Esophagus muscularis mucosa (tissue), 4 donors: ENCODE results near the gene JAKMIP1. TPM values are rescaled to one million over a fixed set of nuclear protein-coding genes. Genes with fewer than 3 reads are reported as not detected.

Experiments used
- DNase-seq: peaks from one replicate; pipeline ENCODE4 v3.0.0-alpha.2; 2017; ENCODE audit errors: extremely low spot score
- H3K27ac ChIP-seq, 4 donors: fragments of 200-600 bp; sonication (generic); replicated peaks in 1 of 4; 1 replicate in 3 of 4; 2 replicates in 1 of 4; pipeline ENCODE4 v1.5.1; 2016 to 2019; ENCODE audit warnings: mild to moderate bottlenecking in 1 of 4
- H3K27me3 ChIP-seq, 4 donors: fragments of 200-600 bp; sonication (generic); one replicate each; pipeline versions ENCODE4 v1.5.1 to v1.6.0; 2016 to 2019
- H3K36me3 ChIP-seq, 4 donors: fragments of 200-600 bp; sonication (generic); one replicate each; pipeline ENCODE4 v1.5.1; 2016 to 2019
- H3K4me1 ChIP-seq, 4 donors: fragments of 200-600 bp; sonication (generic); one replicate each; pipeline ENCODE4 v1.5.1; 2016 to 2019
- H3K4me3 ChIP-seq, 4 donors: fragments of 200-600 bp; sonication (generic); 1 replicate in 2 of 4; 2 replicates in 2 of 4; pipeline ENCODE4 v1.5.1; 2016 to 2019; ENCODE audit warnings: mild to moderate bottlenecking in 4 of 4, moderate library complexity in 1 of 4
- H3K9me3 ChIP-seq, 4 donors: fragments of 200-600 bp; sonication (generic); 1 replicate in 3 of 4; 2 replicates in 1 of 4; pipeline ENCODE4 v1.5.1; 2016 to 2019
- EP300 ChIP-seq: sonication (generic); formaldehyde crosslinking; IDR thresholded peaks from one replicate; pipeline ENCODE4 v1.6.1; 2017; ENCODE audit warnings: antibody characterized with exemption
- POLR2A ChIP-seq: fragments of 450-650 bp; IDR thresholded peaks from one replicate; pipeline ENCODE4 v1.6.1; 2017; ENCODE audit warnings: antibody characterized with exemption, moderate library complexity, mild to moderate bottlenecking, low read depth
- POLR2AphosphoS5 ChIP-seq, 2 donors: sonication (generic); formaldehyde crosslinking; IDR thresholded peaks; one replicate each; pipeline ENCODE4 v1.6.1; 2017; ENCODE audit warnings: antibody characterized with exemption in 2 of 2
- WGBS: methylation state at CpG from one replicate; pipeline ENCODE4 v1.1.5; 2018; 5-methylcytosine and 5-hydroxymethylcytosine counted together
- intact Hi-C: fragments of 100-400 bp; cut with DNase I; formaldehyde crosslinking; loops from one replicate; pipeline ENCODE4 v1.15.1; 2023
- total RNA-seq, 4 donors: library from RNA; depleted of rRNA; stranded (reverse); fragments of >200 nt; gene quantifications; one replicate each; pipeline versions ENCODE4 v1.1.0 to v1.2.1, GENCODE V29; 2016
- TF ChIP-seq, protein P1 (sequence below), 3 experiments: fragments of 200-600 bp in 2 of 3; fragments of 450-650 bp in 1 of 3; sonication (generic) in 2 of 3; IDR thresholded peaks; one replicate each; pipeline ENCODE4 v1.5.1; 2017 to 2019; ENCODE audit warnings: antibody characterized with exemption in 3 of 3, mild to moderate bottlenecking in 2 of 3, moderate library complexity in 1 of 3

Gene JAKMIP1
- total RNA-seq, 4 donors from 2014 or later, result 0.57 to 2.8 (median 0.91) TPM

DNA sequence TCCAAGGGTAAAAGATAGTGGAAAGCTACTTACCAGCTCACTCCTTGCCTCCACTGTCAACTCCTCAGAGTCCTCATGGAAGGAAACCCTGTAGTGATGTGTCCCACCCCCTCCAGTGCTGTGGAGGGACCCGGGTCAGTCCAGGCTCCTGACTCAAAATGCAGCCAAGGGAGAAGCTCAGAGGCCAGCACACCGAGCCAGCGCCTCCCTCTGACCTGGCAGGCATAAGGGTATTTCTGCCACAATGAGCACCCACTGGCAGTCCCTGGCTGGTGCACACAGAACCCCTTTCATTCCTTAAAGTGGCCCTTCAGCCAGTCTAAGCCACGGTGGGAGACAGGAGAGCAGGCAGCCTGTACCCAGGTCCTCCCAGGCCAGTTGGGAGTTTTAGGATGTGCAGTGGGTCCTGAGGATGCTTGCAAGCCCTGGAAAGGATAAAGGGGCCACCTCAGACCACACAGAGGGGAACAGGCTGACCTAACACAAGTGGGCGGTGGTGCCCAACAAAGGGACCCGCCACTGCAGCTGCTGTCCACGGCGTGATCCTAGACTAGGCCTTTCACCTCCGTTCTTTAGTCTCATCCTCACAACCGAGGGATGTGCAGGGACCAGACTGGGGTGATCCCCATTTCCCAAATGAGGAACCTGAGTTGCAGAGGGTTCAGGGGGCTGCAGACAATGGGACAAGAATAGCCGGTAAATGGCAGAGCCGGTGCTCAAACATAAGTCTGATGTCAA is 5.7 kb downstream of the JAKMIP1 start:
- DNase-seq, result no peak
- Histone ChIP-seq H3K4me1 (peaks cover 8 to 15% (median 12%) of the 10 kb centered on the region in 4 donors), H3K27me3 (peaks cover 0 to 92% (median 28%) of the 10 kb centered on the region in 4 donors), H3K4me3 (no peak overlapping the region), H3K27ac (no peak overlapping the region), H3K36me3 (no peaks in the 10 kb centered on the region), H3K9me3 (no peaks in the 10 kb centered on the region)
- intact Hi-C loops, result no loop called here
- TF ChIP-seq POLR2AphosphoS5 (IDR thresholded peaks at IDR 0.05) (no peak), POLR2A (no peak), EP300 (no peak)
- TF ChIP-seq, protein P1, sequence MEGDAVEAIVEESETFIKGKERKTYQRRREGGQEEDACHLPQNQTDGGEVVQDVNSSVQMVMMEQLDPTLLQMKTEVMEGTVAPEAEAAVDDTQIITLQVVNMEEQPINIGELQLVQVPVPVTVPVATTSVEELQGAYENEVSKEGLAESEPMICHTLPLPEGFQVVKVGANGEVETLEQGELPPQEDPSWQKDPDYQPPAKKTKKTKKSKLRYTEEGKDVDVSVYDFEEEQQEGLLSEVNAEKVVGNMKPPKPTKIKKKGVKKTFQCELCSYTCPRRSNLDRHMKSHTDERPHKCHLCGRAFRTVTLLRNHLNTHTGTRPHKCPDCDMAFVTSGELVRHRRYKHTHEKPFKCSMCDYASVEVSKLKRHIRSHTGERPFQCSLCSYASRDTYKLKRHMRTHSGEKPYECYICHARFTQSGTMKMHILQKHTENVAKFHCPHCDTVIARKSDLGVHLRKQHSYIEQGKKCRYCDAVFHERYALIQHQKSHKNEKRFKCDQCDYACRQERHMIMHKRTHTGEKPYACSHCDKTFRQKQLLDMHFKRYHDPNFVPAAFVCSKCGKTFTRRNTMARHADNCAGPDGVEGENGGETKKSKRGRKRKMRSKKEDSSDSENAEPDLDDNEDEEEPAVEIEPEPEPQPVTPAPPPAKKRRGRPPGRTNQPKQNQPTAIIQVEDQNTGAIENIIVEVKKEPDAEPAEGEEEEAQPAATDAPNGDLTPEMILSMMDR (IDR thresholded peaks at IDR 0.05), result no peak
- WGBS, result 78% methylated on average over 5 of the region's 12 CpGs

DNA sequence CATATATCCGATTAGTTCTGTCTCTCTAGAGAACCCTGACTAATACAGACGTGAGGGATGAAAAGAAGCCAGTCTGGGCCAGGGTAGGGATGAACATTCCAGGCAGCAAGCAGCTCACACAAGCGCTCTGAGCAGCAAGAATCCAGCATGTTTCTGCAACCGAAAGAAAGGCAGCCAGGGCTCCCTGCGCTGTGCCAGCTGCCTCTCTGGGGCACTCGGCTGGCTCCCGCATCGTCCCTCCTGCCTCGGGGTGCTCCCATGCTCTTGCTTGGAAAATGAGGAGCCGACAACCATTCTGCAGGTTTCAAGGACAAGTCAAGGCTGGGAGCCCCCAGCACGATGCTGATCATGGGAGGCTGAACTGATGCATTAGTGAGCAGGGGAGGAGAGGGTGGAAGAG is 7.0 kb downstream of the JAKMIP1 start:
- Histone ChIP-seq H3K27me3 (peaks cover 0 to 90% (median 17%) of the 10 kb centered on the region in 4 donors), H3K36me3 (no peaks in the 10 kb centered on the region), H3K9me3 (no peaks in the 10 kb centered on the region), H3K4me3 (no peak overlapping the region), H3K4me1 (peaks cover 0 to 3% (median 0%) of the 10 kb centered on the region in 4 donors), H3K27ac (no peak overlapping the region)
- DNase-seq, result no peak
- intact Hi-C loops, result no loop called here
- TF ChIP-seq POLR2A (no peak), POLR2AphosphoS5 (IDR thresholded peaks at IDR 0.05) (no peak), EP300 (no peak)
- TF ChIP-seq, protein P1 (IDR thresholded peaks at IDR 0.05), result no peak
- WGBS, result 88% methylated on average over 9 of the region's 11 CpGs

DNA sequence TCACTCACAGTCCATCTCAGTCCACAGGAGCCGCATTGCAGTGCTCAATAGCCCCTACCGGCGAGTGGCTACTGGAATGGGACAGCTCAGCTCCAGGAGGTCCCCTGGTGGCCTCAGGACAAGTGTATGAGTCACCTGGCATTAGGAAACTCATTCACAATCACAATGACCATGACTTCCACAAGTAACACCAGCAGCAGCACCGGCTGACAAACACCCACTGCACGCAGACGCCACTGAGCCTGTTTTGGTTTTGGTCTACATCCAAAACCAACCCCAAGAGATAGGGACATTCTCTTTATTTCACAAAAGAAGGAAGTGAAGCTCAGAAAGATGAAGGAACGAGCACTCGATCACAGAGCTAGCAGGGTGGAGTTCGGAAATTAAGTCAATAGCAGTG is 8.1 kb downstream of the JAKMIP1 start:
- DNase-seq, result no peak
- no peak overlapping the region for H3K27ac ChIP-seq
- no peaks in the 10 kb centered on the region for H3K4me1 ChIP-seq
- H3K9me3 ChIP-seq, result peaks cover 0 to 9% (median 6%) of the 10 kb centered on the region in 4 donors
- TF ChIP-seq POLR2AphosphoS5 (IDR thresholded peaks at IDR 0.05) (no peak), EP300 (no peak), POLR2A (no peak)
- TF ChIP-seq, protein P1 (IDR thresholded peaks at IDR 0.05), result no peak
- intact Hi-C loops, result no loop called here
- H3K36me3 ChIP-seq, result no peaks in the 10 kb centered on the region
- 86% methylated on average over 7 of the region's 9 CpGs for WGBS
- no peak overlapping the region for H3K4me3 ChIP-seq
- peaks cover 0 to 79% (median 7%) of the 10 kb centered on the region in 4 donors for H3K27me3 ChIP-seq

DNA sequence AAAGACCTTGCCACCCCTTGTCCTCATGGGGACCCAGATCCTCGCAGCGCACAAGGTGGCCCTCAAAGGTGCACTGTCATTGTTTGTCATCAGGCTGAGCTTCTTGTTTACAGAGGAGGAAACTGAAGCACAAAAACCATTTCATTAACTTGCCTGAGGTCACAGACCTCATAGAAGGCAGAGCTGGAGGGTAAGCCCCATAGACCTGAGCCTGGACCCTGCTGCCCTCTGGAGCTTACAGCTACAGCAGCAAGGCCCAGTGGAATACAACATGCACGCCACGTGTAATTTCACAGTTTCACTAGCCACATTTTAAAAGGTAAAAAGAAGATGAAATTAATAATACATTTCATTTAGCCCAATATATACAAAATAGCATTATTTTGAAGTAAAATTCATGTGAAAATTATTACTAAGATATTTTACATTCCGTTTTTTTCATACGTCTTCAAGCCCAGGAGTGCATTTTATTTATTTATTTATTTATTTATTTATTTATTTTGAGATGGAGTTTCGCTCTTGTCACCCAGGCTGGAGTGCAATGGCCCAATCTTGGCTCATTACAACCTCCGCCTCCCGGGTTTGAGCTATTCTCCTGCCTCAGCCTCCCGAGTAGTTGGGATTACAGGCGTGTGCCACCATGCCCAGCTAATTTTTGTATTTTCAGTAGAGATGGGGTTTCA is 8.8 kb downstream of the JAKMIP1 start:
- DNase-seq, result no peak
- Histone ChIP-seq H3K4me1 (no peaks in the 10 kb centered on the region), H3K27ac (no peak overlapping the region), H3K36me3 (no peaks in the 10 kb centered on the region), H3K9me3 (peaks cover 0 to 16% (median 11%) of the 10 kb centered on the region in 4 donors), H3K4me3 (no peak overlapping the region), H3K27me3 (peaks cover 0 to 72% (median 4%) of the 10 kb centered on the region in 4 donors)
- WGBS, result 86% methylated on average over 11 of the region's 11 CpGs
- TF ChIP-seq POLR2A (no peak), EP300 (no peak)
- intact Hi-C loops, result no loop called here

DNA sequence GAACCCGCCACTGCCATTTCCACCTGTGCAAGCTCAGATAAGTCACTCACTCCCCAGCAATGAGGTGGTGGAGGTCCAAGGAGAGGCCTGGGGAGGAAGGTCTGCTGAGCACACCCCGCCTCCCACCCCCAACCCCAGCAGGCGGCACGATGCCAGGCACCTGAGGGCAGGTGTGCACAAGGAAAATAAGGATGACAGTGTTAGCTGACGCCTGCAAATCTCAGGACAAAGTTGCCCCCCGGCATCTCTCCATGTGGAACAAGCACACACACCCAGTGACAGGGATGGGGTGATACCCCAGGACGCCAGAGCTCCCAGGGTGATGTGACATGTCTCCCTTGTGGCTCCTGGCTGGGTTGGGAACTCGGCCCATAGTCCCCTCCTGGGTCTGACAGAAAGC is 9.9 kb downstream of the JAKMIP1 start:
- no peak overlapping the region for H3K4me3 ChIP-seq
- peaks cover 0 to 61% (median under 1%) of the 10 kb centered on the region in 4 donors for H3K27me3 ChIP-seq
- no peaks in the 10 kb centered on the region for H3K36me3 ChIP-seq
- intact Hi-C loops, result no loop called here
- no peak for DNase-seq
- no peaks in the 10 kb centered on the region for H3K4me1 ChIP-seq
- TF ChIP-seq POLR2A (no peak), EP300 (no peak)
- TF ChIP-seq, protein P1 (IDR thresholded peaks at IDR 0.05), result no peak
- H3K9me3 ChIP-seq, result peaks cover 0 to 24% (median 15%) of the 10 kb centered on the region in 4 donors
- WGBS, result 90% methylated on average over 8 of the region's 8 CpGs
- no peak overlapping the region for H3K27ac ChIP-seq
